Ishikawa (cell line): ENCODE results near the gene GOLGA2.

Experiments
- CEBPB ChIP-seq: IDR thresholded peaks from 2 replicates; pipeline ENCODE4 v1.6.1; 2012
- CREB1 ChIP-seq: IDR thresholded peaks from 2 replicates; pipeline ENCODE4 v1.6.1; 2012; ENCODE audit warnings: low read depth
- EGR1 ChIP-seq: IDR thresholded peaks from 2 replicates; pipeline ENCODE4 v1.6.1; 2012
- EP300 ChIP-seq: IDR thresholded peaks from 2 replicates; pipeline ENCODE4 v1.6.1; 2012; ENCODE audit warnings: borderline replicate concordance
- FOXM1 ChIP-seq: IDR thresholded peaks from 2 replicates; pipeline ENCODE4 v1.6.1; 2012; ENCODE audit warnings: low read depth, borderline replicate concordance
- NFIC ChIP-seq: IDR thresholded peaks from 2 replicates; pipeline ENCODE4 v1.6.1; 2012
- RAD21 ChIP-seq: IDR thresholded peaks from 2 replicates; pipeline ENCODE4 v1.6.1; 2012; ENCODE audit warnings: low read depth
- TAF1 ChIP-seq: IDR thresholded peaks from 2 replicates; pipeline ENCODE4 v1.6.1; 2012; ENCODE audit warnings: low read depth, mild to moderate bottlenecking
- TCF12 ChIP-seq: IDR thresholded peaks from 2 replicates; pipeline ENCODE4 v1.6.1; 2012; ENCODE audit warnings: low read depth
- TEAD4 ChIP-seq: IDR thresholded peaks from 2 replicates; pipeline ENCODE4 v1.6.1; 2012
- YY1 ChIP-seq: IDR thresholded peaks from 2 replicates; pipeline ENCODE4 v1.6.1; 2012; ENCODE audit warnings: low read depth
- ZBTB7A ChIP-seq: IDR thresholded peaks from 2 replicates; pipeline ENCODE4 v1.6.1; 2012; ENCODE audit warnings: low read depth
- TF ChIP-seq, protein P1 (sequence below): IDR thresholded peaks from 2 replicates; pipeline ENCODE4 v1.6.1; 2012
- TF ChIP-seq, protein P2 (sequence below): IDR thresholded peaks from 2 replicates; pipeline ENCODE4 v1.6.1; 2012
- TF ChIP-seq, protein P3 (sequence below): IDR thresholded peaks from 2 replicates; pipeline ENCODE4 v1.6.1; 2012; ENCODE audit warnings: low read depth, mild to moderate bottlenecking

Gene GOLGA2

DNA sequence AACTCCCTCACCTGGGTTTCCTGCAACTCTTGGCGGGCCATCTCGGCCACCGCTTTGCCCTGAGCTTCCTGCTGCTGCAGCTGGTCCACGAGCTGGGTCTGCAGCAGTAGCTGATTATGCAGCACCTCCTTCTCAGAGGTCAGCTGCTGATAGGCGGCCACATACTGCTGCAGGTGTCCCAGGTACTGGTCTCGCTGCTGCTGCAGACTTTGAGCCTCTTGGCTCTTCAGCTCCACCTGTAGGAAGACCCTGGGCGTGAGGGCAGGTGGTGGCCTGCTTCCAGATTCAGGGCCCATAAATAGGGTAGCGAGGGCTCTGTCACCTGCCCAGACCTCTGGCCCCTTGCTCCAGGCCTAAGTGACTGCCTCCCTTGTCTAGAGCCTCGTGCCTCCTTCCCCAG lies 16.7 kb downstream of the GOLGA2 start:
- TF ChIP-seq CREB1 = no peak
- no peak for TF ChIP-seq EP300
- TF ChIP-seq TAF1 = no peak
- no peak for TF ChIP-seq ZBTB7A
- TF ChIP-seq, protein P1, sequence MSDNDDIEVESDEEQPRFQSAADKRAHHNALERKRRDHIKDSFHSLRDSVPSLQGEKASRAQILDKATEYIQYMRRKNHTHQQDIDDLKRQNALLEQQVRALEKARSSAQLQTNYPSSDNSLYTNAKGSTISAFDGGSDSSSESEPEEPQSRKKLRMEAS = no peak
- no peak for TF ChIP-seq YY1
- TF ChIP-seq FOXM1 = no peak
- TF ChIP-seq CEBPB = no peak
- TF ChIP-seq, protein P2, sequence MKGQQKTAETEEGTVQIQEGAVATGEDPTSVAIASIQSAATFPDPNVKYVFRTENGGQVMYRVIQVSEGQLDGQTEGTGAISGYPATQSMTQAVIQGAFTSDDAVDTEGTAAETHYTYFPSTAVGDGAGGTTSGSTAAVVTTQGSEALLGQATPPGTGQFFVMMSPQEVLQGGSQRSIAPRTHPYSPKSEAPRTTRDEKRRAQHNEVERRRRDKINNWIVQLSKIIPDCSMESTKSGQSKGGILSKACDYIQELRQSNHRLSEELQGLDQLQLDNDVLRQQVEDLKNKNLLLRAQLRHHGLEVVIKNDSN = no peak
- no peak for TF ChIP-seq NFIC
- no peak for TF ChIP-seq EGR1
- TF ChIP-seq TCF12 = no peak

DNA sequence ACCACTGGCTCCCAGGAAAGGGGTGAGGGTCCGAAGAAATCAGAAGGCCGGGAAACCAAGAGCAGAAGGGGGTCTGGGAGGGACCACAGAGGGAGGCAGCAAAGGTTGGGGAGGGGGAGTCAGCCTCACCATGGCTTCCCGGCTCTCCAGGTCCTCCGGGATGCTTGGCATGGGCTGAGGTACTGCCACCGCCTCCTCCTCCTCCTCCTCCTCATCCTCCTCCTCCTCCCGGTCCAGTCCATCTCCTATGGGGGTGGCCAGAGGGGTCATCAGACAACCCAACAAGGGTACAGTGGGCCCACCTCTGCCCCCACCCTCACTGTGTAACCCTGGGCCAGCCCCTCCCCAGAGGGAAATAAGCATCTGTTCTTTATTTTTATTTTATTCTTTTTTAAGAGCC lies 17.5 kb downstream of the GOLGA2 start:
- TF ChIP-seq ZBTB7A (no peak), NFIC (no peak), CEBPB (no peak), TEAD4 (no peak), EP300 (no peak)
- TF ChIP-seq, protein P2 = no peak
- TF ChIP-seq, protein P3, sequence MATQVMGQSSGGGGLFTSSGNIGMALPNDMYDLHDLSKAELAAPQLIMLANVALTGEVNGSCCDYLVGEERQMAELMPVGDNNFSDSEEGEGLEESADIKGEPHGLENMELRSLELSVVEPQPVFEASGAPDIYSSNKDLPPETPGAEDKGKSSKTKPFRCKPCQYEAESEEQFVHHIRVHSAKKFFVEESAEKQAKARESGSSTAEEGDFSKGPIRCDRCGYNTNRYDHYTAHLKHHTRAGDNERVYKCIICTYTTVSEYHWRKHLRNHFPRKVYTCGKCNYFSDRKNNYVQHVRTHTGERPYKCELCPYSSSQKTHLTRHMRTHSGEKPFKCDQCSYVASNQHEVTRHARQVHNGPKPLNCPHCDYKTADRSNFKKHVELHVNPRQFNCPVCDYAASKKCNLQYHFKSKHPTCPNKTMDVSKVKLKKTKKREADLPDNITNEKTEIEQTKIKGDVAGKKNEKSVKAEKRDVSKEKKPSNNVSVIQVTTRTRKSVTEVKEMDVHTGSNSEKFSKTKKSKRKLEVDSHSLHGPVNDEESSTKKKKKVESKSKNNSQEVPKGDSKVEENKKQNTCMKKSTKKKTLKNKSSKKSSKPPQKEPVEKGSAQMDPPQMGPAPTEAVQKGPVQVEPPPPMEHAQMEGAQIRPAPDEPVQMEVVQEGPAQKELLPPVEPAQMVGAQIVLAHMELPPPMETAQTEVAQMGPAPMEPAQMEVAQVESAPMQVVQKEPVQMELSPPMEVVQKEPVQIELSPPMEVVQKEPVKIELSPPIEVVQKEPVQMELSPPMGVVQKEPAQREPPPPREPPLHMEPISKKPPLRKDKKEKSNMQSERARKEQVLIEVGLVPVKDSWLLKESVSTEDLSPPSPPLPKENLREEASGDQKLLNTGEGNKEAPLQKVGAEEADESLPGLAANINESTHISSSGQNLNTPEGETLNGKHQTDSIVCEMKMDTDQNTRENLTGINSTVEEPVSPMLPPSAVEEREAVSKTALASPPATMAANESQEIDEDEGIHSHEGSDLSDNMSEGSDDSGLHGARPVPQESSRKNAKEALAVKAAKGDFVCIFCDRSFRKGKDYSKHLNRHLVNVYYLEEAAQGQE = no peak

DNA sequence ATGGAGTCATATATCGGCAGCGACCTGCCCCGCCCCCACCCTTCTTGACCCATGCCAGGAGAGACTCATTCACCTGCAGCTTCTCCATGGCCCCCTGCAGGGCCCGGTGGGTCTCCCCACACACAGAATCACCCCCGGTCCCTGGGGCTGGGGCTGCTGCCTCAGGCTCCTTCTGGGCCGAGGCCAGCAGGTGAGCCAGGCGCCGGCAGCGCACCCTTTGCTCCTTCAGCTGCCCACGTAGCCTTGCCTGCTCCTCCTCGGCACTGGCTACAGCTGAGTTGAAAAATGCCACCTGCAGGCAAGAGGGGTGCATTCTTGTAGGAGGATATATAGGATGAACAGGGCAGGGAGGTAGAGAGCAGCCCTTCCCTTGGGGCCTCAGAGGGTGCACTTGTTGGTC lies 17.9 kb downstream of the GOLGA2 start:
- TF ChIP-seq RAD21 (no peak), ZBTB7A (no peak)

DNA sequence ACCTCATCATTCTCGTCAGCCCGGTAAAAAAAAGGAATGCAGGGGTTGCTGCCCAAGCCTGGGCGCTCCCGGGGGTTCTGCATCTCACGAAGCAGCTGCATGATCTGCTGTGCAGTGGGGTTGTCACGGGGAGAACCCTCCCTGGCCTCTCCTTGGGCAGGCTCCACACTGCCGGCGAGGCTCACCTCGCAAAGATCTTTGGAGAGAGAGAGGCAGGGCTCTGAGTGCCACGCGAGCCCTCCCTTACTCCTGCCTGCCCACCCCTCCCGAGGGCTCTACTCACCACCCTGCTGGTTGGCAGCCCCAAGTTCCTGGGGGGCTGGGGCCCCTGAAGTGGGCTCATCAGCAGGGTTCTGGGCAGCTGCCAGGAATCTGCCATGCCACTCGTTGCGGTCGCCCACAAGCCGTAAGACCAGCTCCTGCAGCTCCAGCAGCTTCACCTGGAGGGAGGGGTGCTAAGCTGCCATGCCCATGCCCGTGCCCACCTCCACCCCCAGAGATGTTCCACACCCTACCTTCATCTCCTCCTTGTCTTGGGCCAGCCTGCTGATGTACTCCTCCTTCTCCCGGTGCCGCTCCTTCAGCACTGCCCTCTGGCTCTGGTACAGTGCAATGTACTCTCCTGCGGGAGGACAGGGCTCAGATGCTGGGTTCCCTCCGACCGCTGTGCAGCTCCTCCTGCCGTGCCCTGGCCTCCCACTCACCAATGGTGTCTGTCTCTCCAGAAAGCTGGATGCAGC lies 18.6 kb downstream of the GOLGA2 start:
- TF ChIP-seq, protein P1 = no peak

DNA sequence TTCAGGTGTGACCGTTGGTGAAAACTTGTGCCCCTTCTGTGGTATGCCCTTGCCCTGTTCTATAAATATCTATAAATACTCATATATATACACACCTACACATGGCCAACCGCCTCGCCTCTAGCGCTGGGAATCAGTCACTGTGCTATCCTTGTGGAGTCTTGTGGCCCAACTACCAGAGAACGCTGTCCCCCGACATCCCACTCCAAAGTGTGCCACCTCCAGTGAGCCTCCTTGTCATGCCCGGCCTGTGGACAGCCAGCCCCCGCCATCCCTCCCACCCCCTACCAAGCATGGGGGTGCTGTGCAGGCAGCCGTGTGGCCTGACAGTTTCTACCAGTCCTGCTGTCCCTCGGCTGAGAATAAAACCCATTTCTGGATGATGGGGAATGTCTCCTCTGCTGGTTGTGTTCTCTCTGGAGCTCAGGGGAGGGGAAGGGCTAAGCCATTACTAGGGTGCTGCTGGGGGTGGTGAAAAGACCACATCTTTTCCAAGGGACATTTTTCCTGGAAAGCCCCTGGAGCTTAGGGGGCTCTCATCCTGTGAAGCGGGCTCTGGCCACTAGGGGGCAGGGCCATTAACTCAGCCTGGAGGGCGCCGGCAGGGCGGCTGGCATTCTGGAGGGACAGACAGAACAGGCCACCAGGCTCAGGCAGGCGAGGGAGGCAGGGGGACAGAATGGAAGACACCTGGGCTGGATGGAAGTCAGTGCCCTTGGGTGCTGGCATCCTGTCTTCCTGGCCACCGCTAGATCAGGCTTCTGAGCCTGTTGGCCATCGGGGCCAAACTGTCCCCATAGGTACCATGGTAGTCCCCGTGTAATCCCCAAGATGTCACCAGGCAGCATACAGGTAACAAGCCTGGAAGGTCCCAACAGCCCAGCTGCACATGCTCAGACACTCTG lies 20.7 kb downstream of the GOLGA2 start:
- TF ChIP-seq EGR1 (no peak), RAD21 (no peak; the same call in 1 of the 2 replicates), NFIC (no peak), YY1 (no peak), CEBPB (no peak), TAF1 (no peak)

DNA sequence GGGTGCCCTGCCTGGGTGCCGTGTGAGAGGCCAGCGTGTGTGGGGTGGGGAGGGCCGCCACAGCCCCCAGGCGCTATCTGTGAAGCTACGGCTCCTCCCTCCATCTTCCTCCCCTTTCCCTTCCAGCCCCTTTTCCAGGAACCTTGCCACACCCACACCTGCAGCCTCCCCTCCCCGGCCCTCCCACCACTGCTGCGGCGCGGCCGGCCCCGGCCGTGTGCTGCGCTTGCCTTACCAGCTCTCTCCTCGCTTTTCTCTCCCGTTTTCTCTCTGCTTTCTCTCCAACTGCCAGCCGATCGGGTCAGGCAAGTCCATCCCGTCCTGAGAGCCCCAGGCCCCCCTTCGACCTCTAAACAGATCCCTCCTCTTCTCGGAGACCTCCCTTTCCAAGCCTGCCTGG lies 21.4 kb downstream of the GOLGA2 start:
- no peak for TF ChIP-seq RAD21

DNA sequence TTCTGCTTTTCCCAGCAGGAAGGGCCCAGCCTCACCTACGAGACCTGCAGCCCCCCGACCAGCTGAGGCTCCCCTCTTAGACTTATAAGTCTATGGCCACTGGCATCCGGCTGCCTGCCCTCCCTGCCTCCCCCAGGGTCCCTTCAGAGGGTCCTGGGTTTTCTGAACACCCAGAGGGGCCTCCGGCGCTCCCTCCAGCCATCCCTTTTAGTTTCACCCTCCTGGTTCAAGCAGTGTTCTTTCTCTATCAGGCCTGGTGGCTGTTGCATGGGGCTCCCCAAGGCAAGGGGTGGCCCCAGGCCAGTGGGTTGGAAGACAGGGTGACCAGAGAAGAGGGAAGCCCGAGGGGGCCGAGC lies 21.8 kb downstream of the GOLGA2 start:
- TF ChIP-seq, protein P3 = no peak
- TF ChIP-seq ZBTB7A (no peak), CEBPB (no peak)
- TF ChIP-seq, protein P1 = no peak
- TF ChIP-seq, protein P2 = no peak
